ENCODE data around the gene HOMEZ.

GRCh38 chr14:23321572-23322547 lies 35.9 kb upstream of the HOMEZ start:
- TF ChIP-seq CTCF (IDR thresholded peaks at IDR 0.05): no peak
- no peak for TF ChIP-seq POLR2A (IDR thresholded peaks at IDR 0.05)
